ENCODE measurements around the gene OCA2.

GRCh38 chr15:27815035-27815434 lies 284.1 kb downstream of the OCA2 start:
- TF ChIP-seq POLR2A (IDR thresholded peaks at IDR 0.05) (no peak), POLR2AphosphoS5 (IDR thresholded peaks at IDR 0.05) (no peak), CTCF (IDR thresholded peaks at IDR 0.05) (no peak), EP300 (IDR thresholded peaks at IDR 0.05) (no peak)
